ENCODE results near the gene IL1RAPL2. TPM values are rescaled to one million over a fixed set of nuclear protein-coding genes. Genes with fewer than 3 reads are reported as not detected.

IL1RAPL2 gene
- total RNA-seq, 4 donors from 2014 or later, result 0.50 to 1.3 (median 0.67) TPM

DNA sequence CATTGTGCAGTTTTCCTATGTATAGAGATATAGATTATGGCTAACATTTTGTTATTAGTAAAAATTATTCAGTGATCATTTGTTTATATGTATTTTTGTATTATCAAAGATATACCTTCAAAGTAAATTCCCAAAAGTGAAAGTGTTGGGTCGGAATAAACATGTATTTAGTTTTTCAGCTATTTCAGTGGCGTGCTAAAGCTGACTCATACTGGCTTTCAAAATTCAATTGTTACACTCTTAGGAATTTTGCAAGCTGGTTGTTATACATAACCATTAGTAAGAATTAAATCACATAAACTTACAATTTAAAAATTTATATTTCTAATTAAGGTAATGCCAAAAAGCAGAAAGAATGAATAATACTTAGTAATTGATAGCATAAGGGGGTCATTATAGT is 968.0 kb downstream of the IL1RAPL2 start:
- Histone ChIP-seq H3K4me3 (no peak overlapping the region), H3K27ac (replicated peaks in 1 of 4) (no peak overlapping the region), H3K4me1 (no peaks in the 10 kb centered on the region), H3K36me3 (no peaks in the 10 kb centered on the region), H3K27me3 (no peaks in the 10 kb centered on the region), H3K9me3 (no peaks in the 10 kb centered on the region)
- WGBS, result 81% methylated on average over 2 of the region's 2 CpGs
- TF ChIP-seq, protein P1, sequence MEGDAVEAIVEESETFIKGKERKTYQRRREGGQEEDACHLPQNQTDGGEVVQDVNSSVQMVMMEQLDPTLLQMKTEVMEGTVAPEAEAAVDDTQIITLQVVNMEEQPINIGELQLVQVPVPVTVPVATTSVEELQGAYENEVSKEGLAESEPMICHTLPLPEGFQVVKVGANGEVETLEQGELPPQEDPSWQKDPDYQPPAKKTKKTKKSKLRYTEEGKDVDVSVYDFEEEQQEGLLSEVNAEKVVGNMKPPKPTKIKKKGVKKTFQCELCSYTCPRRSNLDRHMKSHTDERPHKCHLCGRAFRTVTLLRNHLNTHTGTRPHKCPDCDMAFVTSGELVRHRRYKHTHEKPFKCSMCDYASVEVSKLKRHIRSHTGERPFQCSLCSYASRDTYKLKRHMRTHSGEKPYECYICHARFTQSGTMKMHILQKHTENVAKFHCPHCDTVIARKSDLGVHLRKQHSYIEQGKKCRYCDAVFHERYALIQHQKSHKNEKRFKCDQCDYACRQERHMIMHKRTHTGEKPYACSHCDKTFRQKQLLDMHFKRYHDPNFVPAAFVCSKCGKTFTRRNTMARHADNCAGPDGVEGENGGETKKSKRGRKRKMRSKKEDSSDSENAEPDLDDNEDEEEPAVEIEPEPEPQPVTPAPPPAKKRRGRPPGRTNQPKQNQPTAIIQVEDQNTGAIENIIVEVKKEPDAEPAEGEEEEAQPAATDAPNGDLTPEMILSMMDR (IDR thresholded peaks at IDR 0.05), result no peak
- TF ChIP-seq EP300 (IDR thresholded peaks at IDR 0.05) (no peak), POLR2A (IDR thresholded peaks at IDR 0.05; ENCODE audit: low read depth) (no peak), POLR2AphosphoS5 (IDR thresholded peaks at IDR 0.05) (no peak)
- DNase-seq (ENCODE audit: extremely low spot score), result no peak
- intact Hi-C loops (cut with DNase I), result no loop called here

DNA sequence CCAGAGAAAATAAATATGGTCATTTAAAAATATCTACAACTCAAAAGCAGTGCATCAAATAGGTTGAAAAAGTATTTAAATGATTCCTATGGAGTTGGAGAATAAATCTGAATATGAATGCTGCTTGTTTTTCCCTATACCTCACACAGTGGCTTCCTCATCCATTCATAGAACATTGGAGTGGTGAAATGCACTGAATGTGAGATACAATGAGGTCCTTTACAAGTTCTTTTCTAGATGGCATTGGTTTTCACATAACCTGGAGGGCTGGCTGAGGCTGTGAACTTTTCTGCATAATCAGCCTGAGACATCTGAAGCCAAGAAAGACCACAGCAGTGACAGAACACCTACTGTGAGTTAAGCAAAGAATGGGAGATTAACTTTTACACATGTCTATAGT is 977.3 kb downstream of the IL1RAPL2 start:
- DNase-seq (ENCODE audit: extremely low spot score), result no peak
- H3K27me3 ChIP-seq, result no peaks in the 10 kb centered on the region
- no peaks in the 10 kb centered on the region for H3K36me3 ChIP-seq
- no peak overlapping the region for H3K27ac ChIP-seq (replicated peaks in 1 of 4)
- TF ChIP-seq POLR2AphosphoS5 (IDR thresholded peaks at IDR 0.05) (no peak), POLR2A (IDR thresholded peaks at IDR 0.05; ENCODE audit: low read depth) (no peak), EP300 (IDR thresholded peaks at IDR 0.05) (no peak)
- TF ChIP-seq, protein P1 (IDR thresholded peaks at IDR 0.05), result no peak
- intact Hi-C loops (cut with DNase I), result no loop called here
- no peaks in the 10 kb centered on the region for H3K4me1 ChIP-seq
- H3K9me3 ChIP-seq, result no peaks in the 10 kb centered on the region
- no peak overlapping the region for H3K4me3 ChIP-seq

DNA sequence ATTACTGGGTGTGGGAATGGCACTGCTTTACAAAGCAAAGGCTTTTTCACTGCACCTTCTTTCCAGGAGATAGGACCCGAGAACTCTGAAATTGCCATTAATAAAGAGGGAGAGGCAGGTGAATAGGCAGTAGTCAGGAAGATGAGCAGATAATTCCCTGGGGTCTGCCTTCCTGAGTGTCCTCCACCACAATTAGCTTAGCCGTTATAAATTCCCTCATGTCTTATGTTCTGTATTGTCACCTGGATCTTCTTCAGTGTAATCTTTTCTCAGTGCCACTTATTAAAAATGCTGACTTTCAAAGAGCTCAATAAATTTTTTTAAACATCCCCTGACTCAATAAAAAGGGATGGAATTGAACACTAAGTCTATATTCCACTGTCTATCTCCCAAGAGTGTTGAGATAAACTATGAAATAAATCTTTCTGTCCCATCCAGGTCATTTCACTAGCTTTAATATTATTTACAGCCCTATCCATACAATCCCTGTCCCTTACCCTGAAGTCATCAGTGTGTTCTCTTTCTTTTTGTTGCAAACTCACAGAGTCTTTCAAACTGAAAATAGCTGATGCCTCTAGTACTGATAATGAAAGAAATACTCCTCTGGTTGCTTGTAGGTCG is 984.2 kb downstream of the IL1RAPL2 start:
- no peak for DNase-seq (ENCODE audit: extremely low spot score)
- H3K4me1 ChIP-seq, result no peaks in the 10 kb centered on the region
- TF ChIP-seq, protein P1 (IDR thresholded peaks at IDR 0.05), result no peak
- TF ChIP-seq EP300 (IDR thresholded peaks at IDR 0.05) (no peak), POLR2AphosphoS5 (IDR thresholded peaks at IDR 0.05) (no peak), POLR2A (IDR thresholded peaks at IDR 0.05; ENCODE audit: low read depth) (no peak)
- no peak overlapping the region for H3K27ac ChIP-seq (replicated peaks in 1 of 4)
- no peak overlapping the region for H3K4me3 ChIP-seq
- H3K36me3 ChIP-seq, result no peaks in the 10 kb centered on the region
- intact Hi-C loops (cut with DNase I), result no loop called here
- no peaks in the 10 kb centered on the region for H3K9me3 ChIP-seq
- no peaks in the 10 kb centered on the region for H3K27me3 ChIP-seq
- 75% methylated on average over 3 of the region's 3 CpGs for WGBS

DNA sequence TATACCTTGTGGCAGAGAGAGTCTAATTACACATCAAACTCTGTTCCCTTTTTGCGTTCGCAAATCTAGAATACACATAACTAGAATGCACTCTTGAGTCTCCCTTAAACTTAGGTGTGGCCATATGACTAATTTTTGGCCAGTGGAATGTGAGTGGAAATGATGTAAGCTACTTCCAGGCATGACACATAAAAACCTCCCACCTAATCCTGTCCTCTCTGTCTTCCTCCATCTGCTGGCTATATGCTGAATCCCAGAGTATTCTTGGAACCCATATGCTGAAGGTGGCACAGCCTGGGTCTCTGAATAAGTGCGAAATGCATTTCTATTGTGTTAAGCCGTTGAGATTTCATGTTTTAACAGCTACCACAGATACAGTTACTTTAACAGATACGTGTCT is 986.4 kb downstream of the IL1RAPL2 start:
- no peaks in the 10 kb centered on the region for H3K36me3 ChIP-seq
- no peak for TF ChIP-seq EP300 (IDR thresholded peaks at IDR 0.05)
- TF ChIP-seq, protein P1 (IDR thresholded peaks at IDR 0.05), result no peak
- no peak for TF ChIP-seq POLR2AphosphoS5 (IDR thresholded peaks at IDR 0.05)
- no peak for TF ChIP-seq POLR2A (IDR thresholded peaks at IDR 0.05; ENCODE audit: low read depth)
- no peak overlapping the region for H3K27ac ChIP-seq (replicated peaks in 1 of 4)
- WGBS, result 80% methylated on average over 5 of the region's 5 CpGs
- no peaks in the 10 kb centered on the region for H3K9me3 ChIP-seq
- H3K4me3 ChIP-seq, result no peak overlapping the region
- intact Hi-C loops (cut with DNase I), result no loop called here
- no peaks in the 10 kb centered on the region for H3K27me3 ChIP-seq
- DNase-seq (ENCODE audit: extremely low spot score), result no peak
- H3K4me1 ChIP-seq, result no peaks in the 10 kb centered on the region

DNA sequence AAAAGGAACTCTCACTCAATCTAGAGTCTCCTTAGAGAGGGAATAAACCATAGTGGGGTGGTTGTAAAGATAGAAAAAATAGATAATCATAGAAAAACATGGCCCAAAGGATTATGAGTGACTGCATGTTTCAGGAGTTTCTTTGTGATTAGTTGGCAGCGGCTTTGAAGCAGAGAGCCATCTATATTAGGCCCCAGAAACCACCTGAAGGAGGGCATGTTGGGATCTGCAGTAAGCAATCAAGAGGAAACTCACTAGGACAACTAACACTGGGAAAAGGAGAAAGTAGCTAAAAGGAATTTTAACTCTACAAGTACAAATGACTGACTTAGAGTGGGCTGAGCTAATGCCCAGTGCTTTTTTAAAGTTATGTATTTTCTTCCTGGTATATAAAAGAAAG is 987.1 kb downstream of the IL1RAPL2 start:
- TF ChIP-seq, protein P1 (IDR thresholded peaks at IDR 0.05), result no peak
- TF ChIP-seq POLR2A (IDR thresholded peaks at IDR 0.05; ENCODE audit: low read depth) (no peak), EP300 (IDR thresholded peaks at IDR 0.05) (no peak), POLR2AphosphoS5 (IDR thresholded peaks at IDR 0.05) (no peak)
- H3K4me1 ChIP-seq, result no peaks in the 10 kb centered on the region
- intact Hi-C loops (cut with DNase I), result no loop called here

More for the DNA sequence above, 987.1 kb downstream of the IL1RAPL2 start:
- H3K27me3 ChIP-seq, result no peaks in the 10 kb centered on the region
- no peak overlapping the region for H3K27ac ChIP-seq (replicated peaks in 1 of 4)
- no peaks in the 10 kb centered on the region for H3K36me3 ChIP-seq
- no peak overlapping the region for H3K4me3 ChIP-seq
- 64% methylated on average over 1 of the region's 1 CpG for WGBS
- no peak for DNase-seq (ENCODE audit: extremely low spot score)
- no peaks in the 10 kb centered on the region for H3K9me3 ChIP-seq

Data from esophagus muscularis mucosa (tissue), 4 donors.